Hematopoietic multipotent progenitor cell treated with erythropoietin and hydrocortisone succinate and interleukin-3 and kit ligand, for 15 days (in vitro differentiated cells): ENCODE measurements around the gene OSBP2.

ENCODE experiments used
- DNase-seq: peaks from one replicate; pipeline ENCODE4 v3.0.0-alpha.2; 2015; ENCODE audit warnings: low spot score

Gene OSBP2

GRCh38 chr22:30881361-30882183 lies 186.9 kb downstream of the OSBP2 start:
- peak; percentile 95 for DNase-seq

GRCh38 chr22:30882184-30882717 lies 187.6 kb downstream of the OSBP2 start:
- peak; percentile 62 for DNase-seq

GRCh38 chr22:30882974-30883533 lies 188.4 kb downstream of the OSBP2 start:
- peak; percentile 90 for DNase-seq

GRCh38 chr22:30883586-30884145 lies 189.0 kb downstream of the OSBP2 start:
- no peak for DNase-seq

GRCh38 chr22:30884211-30885000 lies 189.7 kb downstream of the OSBP2 start:
- no peak for DNase-seq

GRCh38 chr22:30885001-30885366 lies 190.3 kb downstream of the OSBP2 start:
- no peak for DNase-seq

GRCh38 chr22:30885591-30885990 lies 190.9 kb downstream of the OSBP2 start:
- no peak for DNase-seq

GRCh38 chr22:30887453-30887852 lies 192.8 kb downstream of the OSBP2 start:
- no peak for DNase-seq

GRCh38 chr22:30887861-30888260 lies 193.2 kb downstream of the OSBP2 start:
- DNase-seq: no peak

- DNase-seq: no peak
Observed at GRCh38 chr22:30889268-30889995, 194.8 kb downstream of the OSBP2 start.

GRCh38 chr22:30889996-30890480 lies 195.4 kb downstream of the OSBP2 start:
- no peak for DNase-seq

GRCh38 chr22:30890686-30891442 lies 196.2 kb downstream of the OSBP2 start:
- DNase-seq: peak; percentile 65

GRCh38 chr22:30891443-30891755 lies 196.7 kb downstream of the OSBP2 start:
- no peak for DNase-seq

- DNase-seq: no peak
Observed at GRCh38 chr22:30891781-30892180, 197.1 kb downstream of the OSBP2 start.

- DNase-seq: no peak
Observed at GRCh38 chr22:30892286-30892685, 197.6 kb downstream of the OSBP2 start.

GRCh38 chr22:30892731-30893221 lies 198.1 kb downstream of the OSBP2 start:
- no peak for DNase-seq

GRCh38 chr22:30893434-30894370 lies 199.0 kb downstream of the OSBP2 start:
- DNase-seq: no peak

GRCh38 chr22:30894371-30894740 lies 199.7 kb downstream of the OSBP2 start:
- DNase-seq: no peak

- DNase-seq: no peak
Observed at GRCh38 chr22:30902496-30903357, 208.1 kb downstream of the OSBP2 start.
